ENCODE data around the gene WDCP.

Gene WDCP

DNA sequence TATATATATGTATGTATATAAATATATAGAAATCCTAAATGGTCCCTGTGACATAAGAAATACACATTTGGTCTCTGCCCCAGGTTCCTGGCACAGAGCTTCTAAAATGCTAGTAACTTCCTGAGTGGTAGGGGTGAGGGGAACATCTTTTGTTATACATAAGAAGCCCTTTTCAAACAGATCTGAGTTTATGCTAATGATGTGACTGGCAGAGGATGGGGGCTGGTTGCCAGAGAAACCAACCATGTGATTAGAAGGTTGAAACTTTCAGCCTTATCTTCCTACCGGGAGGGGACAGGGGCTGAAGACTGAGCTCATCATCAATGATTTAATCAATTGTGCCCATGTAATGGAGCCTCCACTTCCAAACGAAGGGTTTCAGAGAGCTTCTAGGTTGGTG lies 21.0 kb downstream of the WDCP start:
- TF ChIP-seq SIN3A (IDR thresholded peaks at IDR 0.05; ENCODE audit: borderline replicate concordance, insufficient read depth, low read length) (no peak), POLR2AphosphoS5 (IDR thresholded peaks at IDR 0.05; ENCODE audit: low read depth, low read length) (no peak), TAF1 (IDR thresholded peaks at IDR 0.05; ENCODE audit: borderline replicate concordance, insufficient read depth, low read length) (no peak), FOXP2 (optimal IDR thresholded peaks at IDR 0.05; ENCODE audit: borderline replicate concordance, extremely low read depth, extremely low read length, insufficient read depth) (no peak)

DNA sequence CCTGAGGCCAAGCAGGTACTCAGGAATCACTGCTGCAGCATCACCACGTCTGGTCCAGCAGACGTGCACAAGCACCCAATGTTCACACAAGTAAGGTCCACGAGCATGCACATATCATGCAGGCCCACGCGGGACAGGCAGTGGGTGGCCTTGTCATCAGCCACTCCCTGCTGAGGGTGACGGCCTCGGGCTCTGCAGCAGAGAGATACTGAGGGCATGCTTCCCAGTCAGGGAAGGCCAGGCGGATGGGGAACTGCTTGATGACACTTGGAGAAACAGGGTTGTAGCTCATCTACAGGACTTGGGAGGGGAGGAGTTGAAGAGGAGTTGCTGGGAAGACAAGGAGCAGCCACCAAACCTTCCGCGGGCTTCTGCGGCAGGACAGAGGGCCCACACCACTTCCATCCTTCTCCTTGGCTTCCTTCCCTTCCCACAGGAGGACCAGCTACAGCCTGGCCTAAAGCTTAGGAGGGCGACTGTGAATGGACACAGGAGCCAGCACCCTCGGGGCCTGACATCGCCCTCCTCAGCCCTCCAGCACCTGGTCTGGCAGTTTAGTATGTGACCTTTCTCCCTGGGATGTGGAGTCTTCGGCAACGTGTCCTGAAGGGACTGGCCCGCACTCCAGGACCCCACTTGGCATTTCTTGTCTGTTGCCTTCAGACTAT lies 22.1 kb downstream of the WDCP start:
- TF ChIP-seq TAF1 (IDR thresholded peaks at IDR 0.05; ENCODE audit: borderline replicate concordance, insufficient read depth, low read length) (no peak), POLR2AphosphoS5 (IDR thresholded peaks at IDR 0.05; ENCODE audit: low read depth, low read length) (no peak), FOXP2 (optimal IDR thresholded peaks at IDR 0.05; ENCODE audit: borderline replicate concordance, extremely low read depth, extremely low read length, insufficient read depth) (no peak), SIN3A (IDR thresholded peaks at IDR 0.05; ENCODE audit: borderline replicate concordance, insufficient read depth, low read length) (no peak)
- TF ChIP-seq, protein P1, sequence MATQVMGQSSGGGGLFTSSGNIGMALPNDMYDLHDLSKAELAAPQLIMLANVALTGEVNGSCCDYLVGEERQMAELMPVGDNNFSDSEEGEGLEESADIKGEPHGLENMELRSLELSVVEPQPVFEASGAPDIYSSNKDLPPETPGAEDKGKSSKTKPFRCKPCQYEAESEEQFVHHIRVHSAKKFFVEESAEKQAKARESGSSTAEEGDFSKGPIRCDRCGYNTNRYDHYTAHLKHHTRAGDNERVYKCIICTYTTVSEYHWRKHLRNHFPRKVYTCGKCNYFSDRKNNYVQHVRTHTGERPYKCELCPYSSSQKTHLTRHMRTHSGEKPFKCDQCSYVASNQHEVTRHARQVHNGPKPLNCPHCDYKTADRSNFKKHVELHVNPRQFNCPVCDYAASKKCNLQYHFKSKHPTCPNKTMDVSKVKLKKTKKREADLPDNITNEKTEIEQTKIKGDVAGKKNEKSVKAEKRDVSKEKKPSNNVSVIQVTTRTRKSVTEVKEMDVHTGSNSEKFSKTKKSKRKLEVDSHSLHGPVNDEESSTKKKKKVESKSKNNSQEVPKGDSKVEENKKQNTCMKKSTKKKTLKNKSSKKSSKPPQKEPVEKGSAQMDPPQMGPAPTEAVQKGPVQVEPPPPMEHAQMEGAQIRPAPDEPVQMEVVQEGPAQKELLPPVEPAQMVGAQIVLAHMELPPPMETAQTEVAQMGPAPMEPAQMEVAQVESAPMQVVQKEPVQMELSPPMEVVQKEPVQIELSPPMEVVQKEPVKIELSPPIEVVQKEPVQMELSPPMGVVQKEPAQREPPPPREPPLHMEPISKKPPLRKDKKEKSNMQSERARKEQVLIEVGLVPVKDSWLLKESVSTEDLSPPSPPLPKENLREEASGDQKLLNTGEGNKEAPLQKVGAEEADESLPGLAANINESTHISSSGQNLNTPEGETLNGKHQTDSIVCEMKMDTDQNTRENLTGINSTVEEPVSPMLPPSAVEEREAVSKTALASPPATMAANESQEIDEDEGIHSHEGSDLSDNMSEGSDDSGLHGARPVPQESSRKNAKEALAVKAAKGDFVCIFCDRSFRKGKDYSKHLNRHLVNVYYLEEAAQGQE (IDR thresholded peaks at IDR 0.05; ENCODE audit: insufficient read depth in 1 of 2, low read depth in 2 of 2, low read length in 2 of 2) = no peak

DNA sequence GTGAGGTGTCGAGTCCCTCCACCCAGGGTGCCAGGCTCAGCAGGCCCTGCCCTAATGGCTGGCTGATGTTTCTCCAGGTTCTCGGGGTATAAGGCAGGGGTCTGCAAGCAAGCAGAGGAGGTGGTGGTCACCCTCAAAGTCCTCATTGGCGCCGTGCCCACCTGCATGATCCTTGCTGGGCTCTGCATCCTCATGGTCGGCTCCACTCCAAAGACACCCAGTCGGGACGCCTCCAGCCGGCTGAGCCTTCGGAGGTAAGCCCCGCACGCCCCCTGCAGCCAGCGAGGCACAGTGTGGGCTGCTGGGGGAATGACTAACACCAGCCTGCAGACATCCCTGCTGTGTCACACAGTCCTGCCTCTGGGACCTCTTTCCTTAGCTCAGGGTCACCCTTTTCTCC lies 23.2 kb downstream of the WDCP start:
- TF ChIP-seq SIN3A (IDR thresholded peaks at IDR 0.05; ENCODE audit: borderline replicate concordance, insufficient read depth, low read length) (no peak), FOXP2 (optimal IDR thresholded peaks at IDR 0.05; ENCODE audit: borderline replicate concordance, extremely low read depth, extremely low read length, insufficient read depth) (no peak), TAF1 (IDR thresholded peaks at IDR 0.05; ENCODE audit: borderline replicate concordance, insufficient read depth, low read length) (no peak), POLR2AphosphoS5 (IDR thresholded peaks at IDR 0.05; ENCODE audit: low read depth, low read length) (no peak)
- TF ChIP-seq, protein P1 (IDR thresholded peaks at IDR 0.05; ENCODE audit: insufficient read depth in 1 of 2, low read depth in 2 of 2, low read length in 2 of 2) = no peak

DNA sequence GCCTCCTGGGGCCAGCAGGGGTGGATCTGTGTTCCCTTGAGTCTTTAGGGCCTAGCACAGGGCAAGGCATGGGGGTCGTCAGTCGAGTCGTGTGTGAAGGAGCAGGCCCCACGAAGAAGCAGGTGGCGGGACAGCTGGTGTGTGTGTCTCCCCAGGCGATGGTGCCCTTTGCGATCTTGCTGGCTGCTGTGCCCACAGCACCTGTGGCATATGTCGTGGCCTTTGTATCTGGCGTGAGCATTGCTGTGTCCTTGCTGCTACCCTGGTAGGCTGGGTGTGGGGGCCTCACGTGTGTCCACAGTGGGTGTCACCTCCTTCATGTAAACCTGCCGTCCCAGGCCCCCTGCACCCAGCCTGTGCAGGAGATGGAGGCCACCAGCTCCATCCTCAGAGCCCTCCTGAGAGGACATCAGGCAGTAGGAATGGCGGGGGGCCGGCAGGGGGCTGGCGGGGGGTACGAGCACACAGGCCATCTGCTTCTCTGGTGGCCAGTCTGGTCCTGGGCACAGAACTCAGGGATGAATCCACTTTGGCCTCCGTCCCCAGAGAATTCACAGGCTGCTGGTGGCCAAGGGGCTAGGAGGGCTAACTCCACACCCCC lies 24.1 kb downstream of the WDCP start:
- no peak for TF ChIP-seq SIN3A (IDR thresholded peaks at IDR 0.05; ENCODE audit: borderline replicate concordance, insufficient read depth, low read length)
- TF ChIP-seq POLR2AphosphoS5 (IDR thresholded peaks at IDR 0.05; ENCODE audit: low read depth, low read length) = no peak
- no peak for TF ChIP-seq TAF1 (IDR thresholded peaks at IDR 0.05; ENCODE audit: borderline replicate concordance, insufficient read depth, low read length)

DNA sequence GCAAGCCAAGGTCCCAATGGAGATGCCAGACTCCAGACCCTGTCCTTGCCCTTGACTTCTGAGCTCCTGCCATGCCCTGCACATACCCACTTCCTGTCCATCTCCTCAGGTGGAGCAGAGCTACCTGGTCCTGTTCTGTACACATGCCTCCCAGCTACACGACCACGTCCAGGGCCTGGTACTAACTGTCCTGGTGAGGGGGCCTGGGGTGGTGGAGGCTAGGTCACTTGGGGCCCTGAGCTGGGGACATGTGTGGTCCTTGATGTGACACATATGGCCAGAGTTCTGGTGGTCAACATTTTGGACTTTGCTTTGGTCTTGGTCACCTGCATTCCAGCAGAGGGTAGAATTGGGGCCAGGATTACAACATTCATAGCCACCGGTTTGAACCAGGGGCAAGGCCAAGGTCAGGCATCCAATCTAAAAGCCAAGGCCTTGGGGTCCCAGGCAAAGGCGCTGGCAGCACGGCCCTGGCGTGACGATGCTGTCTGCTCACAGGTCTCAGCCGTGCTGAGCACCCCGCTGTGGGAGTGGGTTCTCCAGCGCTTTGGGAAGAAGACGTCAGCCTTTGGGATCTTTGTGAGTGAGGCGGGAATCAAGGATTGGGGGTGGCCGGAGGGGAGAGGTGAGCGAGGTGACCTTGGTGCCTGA lies 24.7 kb downstream of the WDCP start:
- TF ChIP-seq FOXP2 (optimal IDR thresholded peaks at IDR 0.05; ENCODE audit: borderline replicate concordance, extremely low read depth, extremely low read length, insufficient read depth) (no peak), SIN3A (IDR thresholded peaks at IDR 0.05; ENCODE audit: borderline replicate concordance, insufficient read depth, low read length) (no peak), POLR2AphosphoS5 (IDR thresholded peaks at IDR 0.05; ENCODE audit: low read depth, low read length) (no peak), TAF1 (IDR thresholded peaks at IDR 0.05; ENCODE audit: borderline replicate concordance, insufficient read depth, low read length) (no peak)
- TF ChIP-seq, protein P1 (IDR thresholded peaks at IDR 0.05; ENCODE audit: insufficient read depth in 1 of 2, low read depth in 2 of 2, low read length in 2 of 2) = no peak

Data from PFSK-1 (cell line).